Testis (tissue), 2 donors: Measurements from ENCODE around the gene CPNE6.

Source experiments
- POLR2A ChIP-seq: fragments of 450-650 bp; IDR thresholded peaks from one replicate; pipeline ENCODE4 v1.6.1; 2017; ENCODE audit warnings: antibody characterized with exemption, mild to moderate bottlenecking, moderate library complexity
- TF ChIP-seq, protein P1 (sequence below), 3 experiments: fragments of 450-650 bp in 2 of 3; fragments of 200-600 bp in 1 of 3; sonication (generic) in 1 of 3; IDR thresholded peaks; one replicate each; pipeline ENCODE4 v1.5.1; 2016 to 2019; ENCODE audit warnings: antibody characterized with exemption in 3 of 3, mild to moderate bottlenecking in 2 of 3, moderate library complexity in 1 of 3

GRCh38 chr14:24066496-24067132 lies 4.7 kb upstream of the CPNE6 start:
- TF ChIP-seq, protein P1, sequence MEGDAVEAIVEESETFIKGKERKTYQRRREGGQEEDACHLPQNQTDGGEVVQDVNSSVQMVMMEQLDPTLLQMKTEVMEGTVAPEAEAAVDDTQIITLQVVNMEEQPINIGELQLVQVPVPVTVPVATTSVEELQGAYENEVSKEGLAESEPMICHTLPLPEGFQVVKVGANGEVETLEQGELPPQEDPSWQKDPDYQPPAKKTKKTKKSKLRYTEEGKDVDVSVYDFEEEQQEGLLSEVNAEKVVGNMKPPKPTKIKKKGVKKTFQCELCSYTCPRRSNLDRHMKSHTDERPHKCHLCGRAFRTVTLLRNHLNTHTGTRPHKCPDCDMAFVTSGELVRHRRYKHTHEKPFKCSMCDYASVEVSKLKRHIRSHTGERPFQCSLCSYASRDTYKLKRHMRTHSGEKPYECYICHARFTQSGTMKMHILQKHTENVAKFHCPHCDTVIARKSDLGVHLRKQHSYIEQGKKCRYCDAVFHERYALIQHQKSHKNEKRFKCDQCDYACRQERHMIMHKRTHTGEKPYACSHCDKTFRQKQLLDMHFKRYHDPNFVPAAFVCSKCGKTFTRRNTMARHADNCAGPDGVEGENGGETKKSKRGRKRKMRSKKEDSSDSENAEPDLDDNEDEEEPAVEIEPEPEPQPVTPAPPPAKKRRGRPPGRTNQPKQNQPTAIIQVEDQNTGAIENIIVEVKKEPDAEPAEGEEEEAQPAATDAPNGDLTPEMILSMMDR (IDR thresholded peaks at IDR 0.05), result no peak
- no peak for TF ChIP-seq POLR2A
